HG02798 (cell line): ENCODE data around the gene NMNAT2.
"Not testable (repeated sequence)": the region's sequence is repeated elsewhere in the genome, so short reads cannot be mapped to it uniquely, and the experiment has no call there.

ENCODE experiments used
- ATAC-seq: cut with Tn5 transposase; IDR thresholded peaks from one replicate; pipeline ENCODE4 v1.9.1; 2021; ENCODE audit warnings: mild to moderate bottlenecking; ENCODE audit not compliant: unreplicated experiment, poor library complexity

Gene NMNAT2

DNA sequence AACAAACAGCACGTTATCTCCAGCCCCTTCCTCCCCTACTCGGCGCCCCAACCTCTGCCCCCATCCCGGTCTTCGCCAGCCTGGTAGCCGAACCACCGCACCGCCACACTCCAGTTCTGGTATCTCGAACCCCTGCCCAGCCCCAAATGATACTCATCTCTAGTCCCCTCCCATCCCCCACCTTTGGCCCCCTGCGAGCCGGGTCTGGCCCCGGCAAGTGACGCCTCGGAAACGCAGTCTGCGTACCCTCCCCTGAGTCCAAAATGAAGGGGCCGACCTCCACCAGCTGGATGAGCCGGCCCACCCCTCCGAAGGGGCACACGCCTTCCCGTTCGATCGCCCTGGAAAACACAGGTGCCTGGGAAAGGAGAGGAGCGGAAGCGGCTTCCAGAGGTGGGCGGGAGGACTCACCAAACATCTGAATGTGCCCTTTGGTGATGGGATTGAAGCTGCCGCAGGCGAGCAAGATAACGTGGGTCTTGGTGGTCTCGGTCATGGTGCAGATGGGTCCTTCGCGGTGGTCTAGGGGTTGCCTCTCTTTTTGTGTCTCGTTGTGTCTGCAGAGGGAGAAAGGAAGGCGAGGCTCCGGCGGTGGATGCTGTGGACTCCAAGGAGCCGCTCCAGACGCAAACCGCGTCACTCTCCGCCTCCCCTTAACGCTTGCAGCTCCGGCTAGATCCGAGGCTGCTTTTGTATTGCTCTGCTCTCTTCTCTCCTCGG lies at the start of gene NMNAT2:
Gene NMNAT2 (minus strand): TSS at position 609 of the 720 bp plus-strand sequence. CDS start 113 bp downstream, at position 496.
- ATAC-seq = no peak

- no peak for ATAC-seq
Measured at GRCh38 chr1:183467687-183468086, 49.5 kb upstream of the NMNAT2 start.

GRCh38 chr1:183466781-183467180 lies 48.6 kb upstream of the NMNAT2 start:
- ATAC-seq = no peak

DNA sequence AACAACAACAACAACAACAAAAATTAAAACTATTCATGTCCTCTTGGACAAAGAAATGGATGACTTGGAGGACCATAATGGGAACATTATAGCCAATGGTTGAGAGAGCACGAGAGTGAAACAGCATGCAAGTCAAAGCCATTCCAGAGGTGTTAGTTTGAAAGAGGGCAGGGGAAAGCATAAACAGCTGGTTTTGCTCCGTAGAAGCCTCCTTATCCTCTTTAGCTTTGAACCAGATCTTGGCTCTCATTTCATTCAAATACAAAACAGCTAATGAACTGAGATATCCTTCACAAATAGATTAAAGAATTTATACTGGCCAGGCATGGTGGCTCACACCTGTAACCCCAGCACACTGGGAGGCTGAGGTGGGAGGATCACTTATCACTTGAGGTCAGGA lies 45.4 kb upstream of the NMNAT2 start:
- ATAC-seq = no peak

DNA sequence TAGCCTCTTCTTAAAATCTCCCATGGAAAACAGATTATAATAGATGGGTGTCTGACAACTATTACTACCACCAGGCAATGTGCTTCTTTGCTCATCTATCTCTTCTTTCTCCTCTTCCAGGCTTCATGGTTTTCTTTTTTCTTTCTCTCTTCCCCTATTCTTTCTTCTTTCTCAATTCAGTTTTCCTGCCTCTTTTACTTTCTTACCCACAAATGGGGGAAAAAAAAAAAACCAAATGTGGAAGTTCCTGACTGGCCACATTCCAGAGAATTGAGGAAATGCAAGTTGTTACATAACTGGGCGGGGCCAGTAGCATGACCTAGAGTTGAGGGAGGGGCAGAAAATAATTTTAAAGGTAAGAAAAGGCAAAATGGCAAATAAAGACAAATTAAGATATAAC lies 43.2 kb upstream of the NMNAT2 start:
- no peak for ATAC-seq

DNA sequence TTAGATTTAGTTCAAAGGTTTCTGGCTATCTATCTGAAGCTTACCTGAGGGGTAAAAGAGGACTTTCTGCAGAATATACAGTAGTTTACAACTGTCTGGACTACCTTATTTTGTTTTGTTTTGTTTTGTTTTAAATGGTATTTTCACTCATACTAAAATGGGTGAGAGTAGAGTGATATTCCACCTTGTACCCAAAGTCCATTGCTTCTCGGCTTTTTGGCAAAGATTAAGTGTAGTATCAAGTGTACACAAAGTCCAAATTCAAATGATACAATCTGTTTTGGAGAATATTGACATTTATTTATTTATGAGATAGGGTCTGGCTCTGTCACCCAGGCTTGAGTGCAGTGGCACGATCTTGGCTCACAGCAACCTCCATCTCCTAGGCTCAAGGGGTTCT lies 42.4 kb upstream of the NMNAT2 start:
- ATAC-seq = no peak

GRCh38 chr1:183457449-183457848 lies 39.3 kb upstream of the NMNAT2 start:
- ATAC-seq = no peak

GRCh38 chr1:183456826-183457225 lies 38.6 kb upstream of the NMNAT2 start:
- no peak for ATAC-seq

- no peak for ATAC-seq
Measured at GRCh38 chr1:183454377-183454776, 36.2 kb upstream of the NMNAT2 start.

DNA sequence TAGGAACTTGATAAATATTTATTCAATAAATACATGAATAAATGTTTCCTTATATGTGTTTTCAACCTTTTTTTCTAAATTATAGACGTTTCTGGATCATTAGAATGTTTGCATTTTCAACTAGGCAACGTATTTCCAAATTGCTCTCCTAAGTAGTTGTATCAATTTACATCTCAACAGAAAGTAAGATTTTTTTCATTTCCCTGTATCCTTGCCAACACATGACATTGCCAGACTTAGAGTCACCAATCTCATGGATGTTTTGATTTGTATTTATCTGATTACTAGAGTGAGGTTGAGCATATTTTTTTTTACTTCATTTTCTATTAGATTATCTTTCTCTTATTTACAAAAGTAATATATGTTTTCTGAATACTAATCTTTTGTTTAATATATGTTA lies 31.9 kb upstream of the NMNAT2 start:
- ATAC-seq = no peak

DNA sequence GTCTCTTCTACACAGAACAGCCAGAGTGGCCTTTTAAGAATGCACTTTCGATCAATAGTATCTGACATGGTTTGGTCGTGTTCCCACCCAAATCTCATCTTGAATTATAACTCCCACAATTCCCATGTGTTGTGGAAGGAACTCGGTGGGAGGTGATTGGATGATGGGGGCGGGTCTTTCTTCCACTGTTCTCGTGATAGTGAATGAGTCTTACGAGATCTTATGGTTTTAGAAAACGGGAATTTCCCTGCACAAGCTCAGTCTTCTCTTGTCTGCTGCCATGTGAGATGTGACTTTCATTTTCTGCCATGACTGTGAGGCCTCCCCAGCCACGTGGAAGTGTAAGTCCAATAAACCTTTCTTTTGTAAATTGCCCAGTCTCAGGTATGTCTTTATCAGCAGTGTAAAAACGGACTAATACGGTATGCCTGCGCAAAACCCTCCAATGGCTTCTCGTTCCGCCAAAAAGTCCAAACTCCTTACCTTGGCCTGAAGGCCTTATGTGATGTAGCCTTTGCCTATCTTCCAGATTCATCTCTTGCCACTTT lies 31.1 kb upstream of the NMNAT2 start:
- no peak for ATAC-seq

DNA sequence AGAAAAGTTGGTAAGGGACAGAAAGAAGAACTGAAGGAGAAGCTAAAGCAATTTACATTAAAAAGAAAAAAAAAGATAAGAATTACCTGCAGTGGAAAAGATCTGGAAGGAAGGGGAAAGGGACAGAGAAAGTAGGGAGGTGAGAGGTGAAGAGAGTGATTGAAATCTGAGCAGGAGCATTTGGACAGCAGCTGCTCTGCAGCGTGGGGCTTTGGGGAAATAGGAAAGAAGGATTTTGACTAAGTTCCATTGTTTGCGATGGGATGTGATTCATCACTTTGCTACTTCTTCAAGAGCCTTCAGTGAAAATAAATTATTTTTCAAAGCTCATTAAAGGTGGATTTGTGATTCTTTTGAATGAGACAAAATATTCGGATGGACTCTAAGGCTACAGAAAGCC lies 26.1 kb upstream of the NMNAT2 start:
- no peak for ATAC-seq

DNA sequence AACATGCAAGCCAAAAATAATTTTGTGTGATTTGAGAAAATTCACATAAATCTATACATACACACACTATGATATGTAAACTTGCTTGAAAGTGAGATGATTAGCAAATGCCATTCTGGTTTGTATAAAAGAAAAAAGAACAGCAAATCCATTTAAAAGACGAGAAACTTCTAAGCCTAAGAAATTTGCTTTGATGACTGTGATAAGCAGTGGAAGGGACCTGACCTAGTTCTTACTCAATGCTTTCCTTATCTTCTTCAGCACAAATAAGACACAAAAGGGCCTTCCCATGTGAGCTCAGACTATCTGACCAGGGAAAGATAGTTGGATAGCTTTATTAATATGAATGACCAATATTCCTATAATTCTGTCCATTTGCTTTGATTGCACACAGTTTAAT lies 25.3 kb upstream of the NMNAT2 start:
- ATAC-seq = no peak

- no peak for ATAC-seq
Measured at GRCh38 chr1:183443011-183443410, 24.8 kb upstream of the NMNAT2 start.

GRCh38 chr1:183438060-183438459 lies 19.9 kb upstream of the NMNAT2 start:
- ATAC-seq = no peak

GRCh38 chr1:183435497-183435896 lies 17.3 kb upstream of the NMNAT2 start:
- ATAC-seq = no peak

GRCh38 chr1:183433703-183434102 lies 15.5 kb upstream of the NMNAT2 start:
- ATAC-seq = no peak

DNA sequence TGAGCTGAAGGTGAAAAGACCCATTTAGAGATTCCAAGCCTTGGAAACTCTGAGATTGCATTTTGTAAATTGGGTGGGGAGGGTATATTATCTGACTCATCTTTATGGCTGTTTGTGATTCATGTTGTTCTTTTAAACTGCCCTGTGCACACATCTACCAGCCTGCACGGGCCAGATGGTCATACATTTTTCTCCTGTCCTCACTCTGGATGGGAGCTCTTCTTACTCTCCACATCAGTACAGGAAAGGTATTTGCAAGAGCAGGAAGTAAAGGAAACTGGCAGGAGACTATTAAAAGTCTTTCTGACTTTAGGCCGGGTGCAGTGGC lies 14.3 kb upstream of the NMNAT2 start:
- ATAC-seq = no peak

GRCh38 chr1:183431840-183432547 lies 13.8 kb upstream of the NMNAT2 start:
- no peak for ATAC-seq

DNA sequence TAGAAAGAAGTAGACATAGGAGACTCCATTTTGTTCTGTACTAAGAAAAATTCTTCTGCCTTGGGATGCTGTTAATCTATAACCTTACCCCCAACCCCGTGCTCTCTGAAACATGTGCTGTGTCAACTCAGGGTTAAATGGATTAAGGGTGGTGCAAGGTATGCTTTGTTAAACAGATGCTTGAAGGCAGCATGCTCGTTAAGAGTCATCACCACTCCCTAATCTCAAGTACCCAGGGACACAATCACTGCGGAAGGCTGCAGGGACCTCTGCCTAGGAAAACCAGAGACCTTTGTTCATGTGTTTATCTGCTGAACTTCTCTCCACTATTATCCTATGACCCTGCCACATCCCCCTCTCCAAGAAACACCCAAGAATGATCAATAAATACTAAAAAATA lies 9.4 kb upstream of the NMNAT2 start:
- not testable (repeated sequence) for ATAC-seq

GRCh38 chr1:183424691-183425090 lies 6.5 kb upstream of the NMNAT2 start:
- no peak for ATAC-seq

- no peak for ATAC-seq
Measured at GRCh38 chr1:183423541-183423940, 5.4 kb upstream of the NMNAT2 start.
